Effector CD8-positive, alpha-beta T cell (primary cell): ENCODE data around the gene ZP2.
"Not testable (repeated sequence)": the region's sequence is repeated elsewhere in the genome, so short reads cannot be mapped to it uniquely, and the experiment has no call there.

Experiments used
- DNase-seq: peaks from one replicate; lab custom pipeline; 2025; lab: John Stamatoyannopoulos, UW

Gene ZP2

GRCh38 chr16:21217121-21217520, 5.7 kb upstream of the ZP2 start:
- no peak for DNase-seq

- DNase-seq = no peak
These were observed 2.7 kb upstream of the ZP2 start for GRCh38 chr16:21214086-21214485.

DNA sequence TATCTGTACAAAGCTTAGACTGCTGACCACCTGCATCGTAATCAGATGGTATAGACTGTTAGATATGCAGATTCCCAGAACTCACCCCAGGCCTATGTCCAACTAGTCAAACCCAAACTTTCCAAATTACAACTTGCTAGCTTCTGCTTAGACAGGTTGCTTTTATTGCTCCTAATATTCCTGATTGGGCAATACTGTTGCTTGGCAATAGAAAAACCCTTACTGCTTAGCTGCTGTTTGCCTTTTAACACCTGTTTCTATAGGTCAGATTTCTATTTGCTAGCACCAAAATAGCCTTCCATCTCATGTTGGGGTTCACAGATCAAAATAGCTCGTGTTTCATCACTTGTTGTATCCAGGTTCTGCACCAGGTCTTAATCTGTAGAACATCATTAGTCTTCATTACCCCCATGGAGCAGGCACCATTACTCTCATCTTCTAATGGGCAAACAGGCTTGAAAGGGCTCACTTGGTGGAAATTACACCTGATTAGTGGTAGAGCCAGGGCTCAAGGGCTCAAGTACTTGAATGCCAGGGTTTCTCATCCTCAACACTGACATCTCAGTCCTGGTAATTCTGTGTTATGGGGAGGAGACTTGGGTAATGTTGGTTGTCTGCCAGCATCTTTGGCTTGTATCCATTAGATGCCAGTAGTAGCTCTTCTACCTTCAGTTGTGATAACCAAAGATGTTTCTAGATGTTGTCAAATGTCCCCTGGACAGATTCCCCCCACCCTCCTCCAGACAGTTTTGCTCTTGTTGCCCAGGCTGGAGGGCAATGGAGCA, 2.7 kb downstream of the ZP2 start:
- no peak for DNase-seq

- DNase-seq = no peak
These were observed 4.8 kb downstream of the ZP2 start for GRCh38 chr16:21206550-21206949.

- DNase-seq = no peak
These were observed 6.1 kb downstream of the ZP2 start for GRCh38 chr16:21205303-21205702.

- DNase-seq = no peak
These were observed 8.1 kb downstream of the ZP2 start for GRCh38 chr16:21203155-21203797.

DNA sequence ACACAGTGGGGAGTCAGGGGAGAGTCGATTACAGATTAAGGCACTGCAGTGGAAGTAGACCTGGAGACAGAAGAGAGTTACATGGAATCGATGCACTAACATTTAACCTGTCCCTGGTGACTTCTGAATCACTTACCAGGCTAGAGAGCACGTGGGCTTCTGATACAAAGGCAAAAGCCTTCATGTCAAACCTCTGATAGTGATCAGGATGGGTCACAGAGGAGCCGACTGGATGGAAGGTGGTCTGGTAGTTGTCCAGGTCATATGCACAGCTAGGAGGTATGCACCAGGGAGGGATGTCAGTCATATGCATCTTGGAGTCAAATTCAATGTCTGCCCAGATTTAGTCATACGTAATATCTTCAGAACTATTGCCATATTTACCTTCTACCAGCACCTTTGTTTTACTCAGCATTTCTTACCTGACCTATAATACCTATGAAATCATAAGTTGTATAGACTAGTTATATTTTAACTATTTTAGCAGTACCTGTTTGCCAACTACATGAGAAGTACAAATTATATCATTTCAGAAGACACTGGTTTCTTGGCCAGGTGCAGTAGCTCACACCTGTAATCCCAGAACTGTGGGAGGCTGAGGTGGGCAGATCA, 11.7 kb downstream of the ZP2 start:
- no peak for DNase-seq

- no peak for DNase-seq
These were observed 13.8 kb downstream of the ZP2 start for GRCh38 chr16:21197621-21198020.

GRCh38 chr16:21197112-21197511, 14.3 kb downstream of the ZP2 start:
- DNase-seq = no peak

- not testable (repeated sequence) for DNase-seq
These were observed 16.0 kb downstream of the ZP2 start for GRCh38 chr16:21195330-21195729.

GRCh38 chr16:21194771-21195301, 16.5 kb downstream of the ZP2 start:
- no peak for DNase-seq

DNA sequence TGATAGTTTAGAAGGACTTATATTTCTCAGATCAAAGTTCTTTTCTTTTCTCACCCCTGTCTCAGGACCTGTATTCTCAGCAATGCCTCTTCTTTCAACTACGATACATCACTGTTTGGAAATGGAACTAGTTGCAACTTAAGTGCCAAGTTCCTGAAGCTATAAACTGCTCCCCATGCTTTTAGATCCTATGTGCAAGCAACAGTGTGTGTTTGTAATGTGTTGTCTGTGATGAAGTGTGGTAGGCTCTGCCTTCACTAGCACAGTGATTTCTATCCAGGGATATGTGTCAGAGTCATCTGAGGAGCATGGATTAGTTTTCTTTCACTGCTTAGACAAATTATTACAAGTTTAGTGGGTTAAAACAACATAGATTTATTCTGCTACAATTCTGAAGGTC, 18.4 kb downstream of the ZP2 start:
- DNase-seq = no peak

DNA sequence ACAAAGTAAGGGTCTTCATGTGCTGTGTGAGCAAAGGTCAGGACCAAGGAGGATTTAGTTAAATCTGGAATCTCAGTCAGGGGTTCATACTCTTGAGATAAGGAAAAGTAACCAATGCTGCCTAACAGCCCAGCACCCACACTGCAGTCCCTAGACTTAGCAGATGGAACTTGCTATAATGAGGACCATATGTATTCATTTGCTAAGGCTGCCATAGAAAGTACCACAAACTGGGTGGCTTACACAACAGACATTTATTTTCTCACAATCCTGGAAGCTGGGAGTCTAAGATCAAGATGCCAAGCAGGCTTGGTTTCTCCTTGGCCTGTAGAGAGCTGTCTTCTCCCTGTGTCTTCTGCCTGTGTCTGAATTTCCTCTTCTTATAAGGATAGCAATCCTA, 20.8 kb downstream of the ZP2 start:
- DNase-seq = no peak

- no peak for DNase-seq
These were observed 21.4 kb downstream of the ZP2 start for GRCh38 chr16:21190013-21190412.

DNA sequence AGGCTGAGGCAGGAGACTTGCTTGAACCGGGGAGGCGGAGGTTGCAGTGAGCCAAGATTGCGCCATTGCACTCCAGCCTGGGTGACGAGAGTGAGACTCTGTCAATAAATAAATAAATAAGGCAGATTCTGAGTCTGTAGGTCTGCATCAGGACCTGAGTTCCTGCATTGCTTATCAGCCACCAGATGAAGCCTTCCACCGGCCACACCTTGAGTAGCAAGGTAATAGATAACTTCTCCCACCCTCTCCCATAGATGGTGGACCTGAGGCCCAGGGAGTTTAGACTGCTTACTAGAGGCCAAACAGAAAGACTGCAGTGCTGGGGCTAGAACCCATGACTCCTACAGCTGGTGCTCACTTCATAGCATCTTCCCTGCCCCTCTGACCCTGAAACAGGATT, 22.1 kb downstream of the ZP2 start:
- no peak for DNase-seq

DNA sequence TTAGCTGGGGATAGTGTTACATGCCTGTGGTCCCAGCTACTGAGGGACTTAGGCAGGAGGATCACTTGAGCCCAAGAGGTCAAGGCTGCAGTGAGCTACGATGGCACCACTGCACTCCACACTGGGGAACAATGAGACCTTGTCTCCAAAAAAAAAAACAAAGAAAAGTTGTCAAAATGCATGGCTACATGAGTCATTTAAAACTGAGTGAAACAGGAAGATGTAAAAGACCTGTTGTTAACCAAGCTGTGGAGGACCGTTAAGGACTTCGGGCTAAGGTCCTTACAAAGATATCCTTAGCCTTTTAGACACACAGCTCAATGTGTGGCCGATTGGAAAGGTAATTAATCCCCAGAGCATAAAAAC, 25.1 kb downstream of the ZP2 start:
- no peak for DNase-seq

DNA sequence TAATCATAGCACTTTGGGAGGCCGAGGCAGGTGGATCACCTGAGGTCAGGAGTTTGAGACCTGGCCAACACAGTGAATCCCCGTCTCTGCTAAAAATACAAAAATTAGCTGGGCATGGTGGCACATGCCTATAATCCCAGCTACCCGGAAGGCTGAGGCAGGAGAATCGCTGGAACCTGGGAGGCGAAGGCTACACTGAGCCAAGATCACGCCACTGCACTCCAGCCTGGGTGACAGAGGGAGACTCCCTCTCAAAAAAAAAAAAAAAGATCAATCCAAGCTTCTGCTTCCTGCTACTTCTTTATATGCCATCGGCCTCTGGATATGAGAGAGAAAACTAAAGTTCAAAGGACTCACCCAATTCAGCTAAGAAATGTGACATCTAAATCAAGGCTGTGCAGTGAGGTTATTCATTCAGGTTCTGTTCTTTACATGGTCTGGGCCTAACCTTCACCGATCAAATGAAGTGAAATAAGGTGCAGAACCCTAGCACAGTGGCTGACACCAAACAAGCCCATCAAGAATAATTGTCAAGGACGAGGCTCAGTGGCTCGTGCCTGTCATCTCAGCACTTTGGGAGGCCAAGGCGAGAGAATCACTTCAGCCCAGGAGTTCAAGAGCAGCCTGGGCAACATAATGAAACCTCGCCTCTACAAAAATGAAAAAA, 25.6 kb downstream of the ZP2 start:
- no peak for DNase-seq

GRCh38 chr16:21184834-21185233, 26.5 kb downstream of the ZP2 start:
- no peak for DNase-seq

DNA sequence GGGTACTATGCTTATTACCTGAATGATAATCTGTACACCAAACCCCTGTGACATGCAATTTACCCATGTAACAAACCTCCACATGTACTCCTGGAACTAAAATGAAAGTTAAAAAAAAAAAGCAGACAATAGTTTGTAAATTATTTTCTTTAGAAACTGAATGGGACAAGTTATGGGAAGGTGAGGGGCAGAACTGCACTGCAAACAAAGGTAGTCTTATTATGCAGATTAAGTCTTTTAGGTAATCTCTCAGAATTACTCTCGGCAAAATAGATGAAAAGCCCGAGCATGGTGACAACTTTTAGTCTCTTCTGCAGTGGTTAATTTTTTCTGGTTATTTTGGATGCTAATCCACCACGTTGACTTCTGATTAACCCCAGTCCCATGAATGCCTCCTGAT, 27.4 kb downstream of the ZP2 start:
- DNase-seq = no peak

DNA sequence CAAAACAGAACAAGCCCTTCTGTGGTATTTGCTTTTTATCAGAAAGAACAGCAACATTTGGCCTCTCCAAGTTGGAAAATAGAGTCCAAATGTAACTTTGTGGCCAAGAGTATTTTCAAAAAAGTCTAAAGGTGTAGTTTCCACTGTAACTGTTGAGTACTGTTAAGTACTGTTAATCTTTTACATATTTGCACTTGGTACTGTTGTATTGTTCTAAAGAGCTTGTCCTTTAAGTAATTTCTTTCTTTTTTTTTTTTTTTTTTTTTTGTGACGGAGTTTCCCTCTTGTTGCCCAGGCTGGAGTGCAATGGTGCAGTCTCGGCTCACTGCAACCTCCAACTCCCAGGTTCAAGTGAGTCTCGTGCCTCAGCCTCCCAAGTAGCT, 31.4 kb downstream of the ZP2 start:
- DNase-seq = no peak

- no peak for DNase-seq
These were observed 32.0 kb downstream of the ZP2 start for GRCh38 chr16:21179126-21179982.

GRCh38 chr16:21175397-21175796, 36.0 kb downstream of the ZP2 start:
- DNase-seq = no peak
